Type B pancreatic cell (in vitro differentiated cells): ENCODE measurements around the gene NCKAP5L. TPM values are rescaled to one million over a fixed set of nuclear protein-coding genes. Genes with fewer than 3 reads are reported as not detected.

Experiments used
- DNase-seq: peaks from one replicate; pipeline ENCODE4 v3.0.0; 2021; ENCODE audit warnings: mixed read lengths; ENCODE audit not compliant: unreplicated experiment; ENCODE audit errors: extremely low spot score
- H3K27ac Mint-ChIP-seq: 2 replicates; pipeline ENCODE4 v1.8.0; 2021; ENCODE audit warnings: mild to moderate bottlenecking, mixed read lengths
- H3K27me3 Mint-ChIP-seq: 2 replicates; pipeline ENCODE4 v1.8.0; 2021; ENCODE audit warnings: mixed read lengths
- H3K36me3 Mint-ChIP-seq: 2 replicates; pipeline ENCODE4 v1.8.0; 2021; ENCODE audit warnings: mixed read lengths
- H3K4me1 Mint-ChIP-seq: one replicate; pipeline ENCODE4 v1.8.0; 2021; ENCODE audit warnings: mixed read lengths; ENCODE audit not compliant: unreplicated experiment
- H3K4me3 Mint-ChIP-seq: 2 replicates; pipeline ENCODE4 v1.8.0; 2021; ENCODE audit warnings: mild to moderate bottlenecking, mixed read lengths
- H3K9me3 Mint-ChIP-seq: 2 replicates; pipeline ENCODE4 v1.8.0; 2021; ENCODE audit warnings: mixed read lengths
- CTCF ChIP-seq: fragments of 200-600 bp; sonication (generic); conservative IDR thresholded peaks from 2 replicates; pipeline ENCODE4 v1.5.0; 2021; ENCODE audit warnings: antibody characterized with exemption, mild to moderate bottlenecking
- total RNA-seq: library from RNA; stranded (reverse); gene quantifications from 2 replicates; pipeline ENCODE4 v1.2.1, GENCODE V29; 2021; ENCODE audit warnings: low replicate concordance

NCKAP5L gene
- total RNA-seq, 1 donor from 2014 or later, result 28.8 TPM

- no peak for TF ChIP-seq CTCF
- Mint-ChIP-seq H3K4me3 (no peak overlapping the region), H3K4me1 (peaks cover 15% of the 10 kb centered on the region), H3K36me3 (no peaks in the 10 kb centered on the region), H3K27ac (peak overlapping the region; percentile 36), H3K27me3 (no peaks in the 10 kb centered on the region), H3K9me3 (no peaks in the 10 kb centered on the region)
- no peak for DNase-seq
Measured at GRCh38 chr12:49870501-49871262, 42.5 kb upstream of the NCKAP5L start.

- Mint-ChIP-seq H3K4me1 (peaks cover 15% of the 10 kb centered on the region), H3K9me3 (no peaks in the 10 kb centered on the region), H3K36me3 (no peaks in the 10 kb centered on the region), H3K27me3 (no peaks in the 10 kb centered on the region), H3K27ac (peak overlapping the region; percentile 36), H3K4me3 (no peak overlapping the region)
- DNase-seq, result no peak
- TF ChIP-seq CTCF, result no peak
Measured at GRCh38 chr12:49869816-49870500, 41.7 kb upstream of the NCKAP5L start.

GRCh38 chr12:49868952-49869815 lies 41.0 kb upstream of the NCKAP5L start:
- Mint-ChIP-seq H3K4me1 (peaks cover 15% of the 10 kb centered on the region), H3K36me3 (no peaks in the 10 kb centered on the region), H3K27me3 (peaks cover 6% of the 10 kb centered on the region), H3K4me3 (no peak overlapping the region), H3K27ac (peak overlapping the region; percentile 78), H3K9me3 (no peaks in the 10 kb centered on the region)
- DNase-seq, result no peak
- TF ChIP-seq CTCF, result no peak

GRCh38 chr12:49868449-49868848 lies 40.2 kb upstream of the NCKAP5L start:
- Mint-ChIP-seq H3K36me3 (no peaks in the 10 kb centered on the region), H3K27me3 (peaks cover 6% of the 10 kb centered on the region), H3K9me3 (no peaks in the 10 kb centered on the region), H3K4me1 (peaks cover 15% of the 10 kb centered on the region), H3K27ac (peak overlapping the region; percentile 23), H3K4me3 (no peak overlapping the region)
- TF ChIP-seq CTCF, result no peak
- DNase-seq, result no peak

GRCh38 chr12:49867570-49868341 lies 39.5 kb upstream of the NCKAP5L start:
- no peaks in the 10 kb centered on the region for H3K36me3 Mint-ChIP-seq
- peaks cover 15% of the 10 kb centered on the region for H3K4me1 Mint-ChIP-seq
- H3K27ac Mint-ChIP-seq, result peak overlapping the region; percentile 95
- no peak for TF ChIP-seq CTCF
- peaks cover 6% of the 10 kb centered on the region for H3K27me3 Mint-ChIP-seq
- peak overlapping the region; percentile 70 for H3K4me3 Mint-ChIP-seq
- no peaks in the 10 kb centered on the region for H3K9me3 Mint-ChIP-seq
- no peak for DNase-seq
